ENCODE measurements around the gene KRTAP4-6. TPM values are rescaled to one million over a fixed set of nuclear protein-coding genes. Genes with fewer than 3 reads are reported as not detected.
"Not testable (repeated sequence)": the region's sequence is repeated elsewhere in the genome, so short reads cannot be mapped to it uniquely, and the experiment has no call there.

Gene KRTAP4-6
- polyA plus RNA-seq, 1 experiment: not detected

- CTCF ChIA-PET: interaction anchor here (1.3 kb wide), 1 partner anchor 175 kb away, joined by 3 read pairs; no protein-coding TSS in a partner anchor
- H3K9me3 ChIP-seq (ENCODE audit: control insufficient read depth, insufficient read depth, low read length): peaks cover 8% of the 10 kb centered on the region
- TF ChIP-seq CTCF (IDR thresholded peaks at IDR 0.05; ENCODE audit: low read depth, low read length): no peak
- no peak overlapping the region for H3K27ac ChIP-seq (ENCODE audit: low read depth, low read length)
- POLR2A ChIA-PET: no interaction called here
- H3K27me3 ChIP-seq (ENCODE audit: control insufficient read depth, insufficient read depth, low read length): no peaks in the 10 kb centered on the region
- DNase-seq (ENCODE audit: low read depth, low spot score): no peak
- no peak overlapping the region for H3K4me3 ChIP-seq (ENCODE audit: low read depth, low read length)
Measured at GRCh38 chr17:41147531-41148204, 7.3 kb upstream of the KRTAP4-6 start.

DNA sequence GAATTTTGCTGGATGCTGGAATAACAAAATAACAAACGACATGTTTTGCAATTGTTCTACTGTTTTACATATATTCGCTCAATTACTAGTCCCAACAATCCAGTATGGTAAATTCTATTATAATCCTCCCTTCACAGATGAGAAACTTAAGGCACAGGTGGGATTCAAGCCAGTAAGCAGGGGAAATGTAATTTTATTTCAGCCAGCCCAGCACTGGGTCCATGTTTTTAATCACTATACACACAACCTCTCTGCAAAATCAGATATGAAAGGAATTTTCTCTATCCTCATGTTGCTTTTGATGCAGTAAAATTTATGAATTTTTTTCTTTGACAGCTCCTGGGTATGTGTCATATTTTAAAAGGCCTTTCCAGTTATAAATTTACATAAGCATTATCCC lies 4.9 kb upstream of the KRTAP4-6 start:
- Histone ChIP-seq H3K9me3 (ENCODE audit: control insufficient read depth, insufficient read depth, low read length) (peaks cover 10% of the 10 kb centered on the region), H3K27ac (ENCODE audit: low read depth, low read length) (no peak overlapping the region), H3K27me3 (ENCODE audit: control insufficient read depth, insufficient read depth, low read length) (no peaks in the 10 kb centered on the region), H3K4me3 (ENCODE audit: low read depth, low read length) (no peak overlapping the region)
- DNase-seq (ENCODE audit: low read depth, low spot score): no peak
- ChIA-PET POLR2A (no interaction called here), CTCF (no interaction called here)
- TF ChIP-seq CTCF (IDR thresholded peaks at IDR 0.05; ENCODE audit: low read depth, low read length): no peak

DNA sequence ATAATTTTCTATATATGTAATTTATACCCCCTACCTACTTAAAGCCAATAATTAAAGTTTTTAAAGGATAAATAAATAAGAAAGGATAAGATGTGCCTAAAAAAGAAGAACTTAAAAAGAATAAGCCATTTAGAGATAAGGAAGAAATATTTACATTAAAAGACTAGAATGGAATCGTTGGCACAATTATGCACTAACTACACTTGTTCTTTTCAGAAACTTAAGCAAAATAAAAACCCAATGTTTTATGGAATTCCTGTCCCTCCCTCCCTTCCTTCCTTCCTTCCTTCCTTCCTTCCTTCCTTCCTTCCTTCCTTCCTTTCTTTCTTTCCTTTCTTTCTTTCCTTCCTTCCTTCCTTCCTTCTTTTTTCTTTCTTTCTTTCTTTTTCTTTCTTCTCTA lies 4.5 kb upstream of the KRTAP4-6 start:
- H3K4me3 ChIP-seq (ENCODE audit: low read depth, low read length): no peak overlapping the region
- no peak for TF ChIP-seq CTCF (IDR thresholded peaks at IDR 0.05; ENCODE audit: low read depth, low read length)
- ChIA-PET POLR2A (no interaction called here), CTCF (no interaction called here)
- no peak overlapping the region for H3K27ac ChIP-seq (ENCODE audit: low read depth, low read length)
- DNase-seq (ENCODE audit: low read depth, low spot score): no peak
- no peaks in the 10 kb centered on the region for H3K27me3 ChIP-seq (ENCODE audit: control insufficient read depth, insufficient read depth, low read length)
- H3K9me3 ChIP-seq (ENCODE audit: control insufficient read depth, insufficient read depth, low read length): peaks cover 15% of the 10 kb centered on the region

DNA sequence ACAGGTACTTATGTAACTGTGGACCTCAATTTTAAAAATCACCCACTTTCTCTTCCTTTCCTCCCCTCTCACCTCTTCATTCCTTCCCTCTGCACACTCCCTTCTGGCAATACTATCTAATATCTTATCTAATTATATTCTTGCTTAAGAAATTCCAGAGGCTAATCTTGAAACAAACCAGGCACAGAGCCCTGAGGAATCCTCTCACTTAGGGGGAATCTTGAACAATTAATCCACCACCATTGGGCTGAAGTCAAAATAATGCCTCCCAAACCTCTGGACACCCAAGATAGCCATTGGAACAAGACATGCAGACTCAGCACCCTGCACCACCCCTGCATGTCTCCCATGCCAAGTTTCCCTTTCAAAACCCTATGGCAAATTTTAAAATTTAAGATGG lies 1.0 kb upstream of the KRTAP4-6 start:
- no peak for TF ChIP-seq CTCF (IDR thresholded peaks at IDR 0.05; ENCODE audit: low read depth, low read length)
- DNase-seq (ENCODE audit: low read depth, low spot score): no peak
- Histone ChIP-seq H3K4me3 (ENCODE audit: low read depth, low read length) (no peak overlapping the region), H3K9me3 (ENCODE audit: control insufficient read depth, insufficient read depth, low read length) (peaks cover 18% of the 10 kb centered on the region), H3K27ac (ENCODE audit: low read depth, low read length) (no peak overlapping the region), H3K27me3 (ENCODE audit: control insufficient read depth, insufficient read depth, low read length) (no peaks in the 10 kb centered on the region)
- CTCF ChIA-PET: no interaction called here
- POLR2A ChIA-PET: no interaction called here

GRCh38 chr17:41139865-41140264 lies 479 bp downstream of the KRTAP4-6 start:
- H3K27ac ChIP-seq (ENCODE audit: low read depth, low read length); CTCF ChIA-PET; POLR2A ChIA-PET; H3K27me3 ChIP-seq (ENCODE audit: control insufficient read depth, insufficient read depth, low read length); H3K4me3 ChIP-seq (ENCODE audit: low read depth, low read length); DNase-seq (ENCODE audit: low read depth, low spot score): not testable (repeated sequence)
- H3K9me3 ChIP-seq (ENCODE audit: control insufficient read depth, insufficient read depth, low read length): peaks cover 18% of the 10 kb centered on the region

Measured in AG04450 (cell line).